Measurements from ENCODE around the gene HTR1D. TPM values are rescaled to one million over a fixed set of nuclear protein-coding genes. Genes with fewer than 3 reads are reported as not detected.

HTR1D gene
- total RNA-seq, 4 donors from 2014 or later, result not detected

DNA sequence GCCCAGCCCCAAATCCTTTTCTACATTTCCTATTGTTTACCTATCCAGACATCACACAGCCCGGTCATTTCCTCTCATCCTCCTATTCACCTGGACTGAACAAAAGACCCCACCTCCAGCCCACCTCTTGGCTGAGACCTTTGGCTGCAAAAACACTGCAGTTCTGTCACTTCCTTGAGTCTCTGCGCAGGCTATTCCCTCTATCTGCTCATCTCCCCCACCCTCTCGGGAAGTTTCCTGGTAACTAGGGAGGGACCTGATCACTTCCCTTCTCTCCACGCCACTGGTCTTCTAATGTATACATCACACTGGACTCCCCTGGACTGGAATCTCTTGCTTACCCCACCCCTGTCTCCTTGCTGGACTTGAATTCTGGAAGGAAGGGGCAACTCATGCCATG is 5.3 kb downstream of the HTR1D start:
- TF ChIP-seq, protein P1, sequence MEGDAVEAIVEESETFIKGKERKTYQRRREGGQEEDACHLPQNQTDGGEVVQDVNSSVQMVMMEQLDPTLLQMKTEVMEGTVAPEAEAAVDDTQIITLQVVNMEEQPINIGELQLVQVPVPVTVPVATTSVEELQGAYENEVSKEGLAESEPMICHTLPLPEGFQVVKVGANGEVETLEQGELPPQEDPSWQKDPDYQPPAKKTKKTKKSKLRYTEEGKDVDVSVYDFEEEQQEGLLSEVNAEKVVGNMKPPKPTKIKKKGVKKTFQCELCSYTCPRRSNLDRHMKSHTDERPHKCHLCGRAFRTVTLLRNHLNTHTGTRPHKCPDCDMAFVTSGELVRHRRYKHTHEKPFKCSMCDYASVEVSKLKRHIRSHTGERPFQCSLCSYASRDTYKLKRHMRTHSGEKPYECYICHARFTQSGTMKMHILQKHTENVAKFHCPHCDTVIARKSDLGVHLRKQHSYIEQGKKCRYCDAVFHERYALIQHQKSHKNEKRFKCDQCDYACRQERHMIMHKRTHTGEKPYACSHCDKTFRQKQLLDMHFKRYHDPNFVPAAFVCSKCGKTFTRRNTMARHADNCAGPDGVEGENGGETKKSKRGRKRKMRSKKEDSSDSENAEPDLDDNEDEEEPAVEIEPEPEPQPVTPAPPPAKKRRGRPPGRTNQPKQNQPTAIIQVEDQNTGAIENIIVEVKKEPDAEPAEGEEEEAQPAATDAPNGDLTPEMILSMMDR (IDR thresholded peaks at IDR 0.05; ENCODE audit: low read depth), result no peak

DNA sequence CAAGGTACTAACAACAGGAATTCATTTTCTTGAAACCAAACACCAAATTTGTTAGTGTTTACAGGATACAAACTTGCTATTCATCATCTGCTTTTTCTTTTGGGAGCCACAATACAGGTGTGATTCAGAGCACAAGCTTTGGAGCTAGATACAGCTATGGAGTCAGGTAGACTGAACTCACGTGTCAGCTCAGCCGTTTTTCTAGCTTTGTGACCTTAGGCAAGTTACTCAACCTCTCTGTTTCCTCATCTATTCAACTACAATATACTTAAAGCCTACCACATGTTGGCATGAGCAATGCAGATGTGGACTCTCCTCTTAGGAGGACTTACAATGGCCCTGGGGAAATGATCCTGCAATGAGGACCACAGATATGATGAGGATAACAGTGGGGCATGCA is 6.3 kb downstream of the HTR1D start:
- TF ChIP-seq, protein P1 (IDR thresholded peaks at IDR 0.05; ENCODE audit: low read depth), result no peak

GRCh38 chr1:23210351-23210785 is 6.9 kb downstream of the HTR1D start:
- TF ChIP-seq, protein P1 (IDR thresholded peaks at IDR 0.05; ENCODE audit: low read depth), result no peak

GRCh38 chr1:23209770-23210169 is 7.5 kb downstream of the HTR1D start:
- TF ChIP-seq, protein P1 (IDR thresholded peaks at IDR 0.05; ENCODE audit: low read depth), result no peak

GRCh38 chr1:23208527-23208926 is 8.8 kb downstream of the HTR1D start:
- TF ChIP-seq, protein P1 (IDR thresholded peaks at IDR 0.05; ENCODE audit: low read depth), result no peak

DNA sequence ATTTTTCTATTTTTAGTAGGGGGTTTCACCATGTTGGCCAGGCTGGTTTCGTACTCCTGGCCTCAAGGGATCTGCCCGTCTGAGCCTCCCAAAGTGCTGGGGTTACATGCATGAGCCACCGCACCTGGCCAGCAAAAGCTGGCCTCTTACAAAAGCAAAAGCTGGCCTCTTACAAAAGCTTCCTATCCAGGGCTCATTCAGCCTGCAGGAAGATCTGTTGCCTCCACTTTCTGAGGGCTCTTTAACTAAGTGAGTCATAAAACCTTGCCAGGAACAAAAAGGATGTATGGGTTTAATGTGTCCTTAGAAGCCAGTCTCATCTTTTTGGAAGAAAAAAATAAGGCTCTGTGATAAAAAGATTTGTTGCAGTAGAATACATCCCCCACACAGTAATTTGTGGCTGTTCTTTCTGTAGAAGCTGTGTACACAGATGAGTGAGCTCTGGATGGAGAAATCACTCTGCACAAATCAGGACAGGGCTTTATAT is 15.0 kb downstream of the HTR1D start:
- TF ChIP-seq, protein P1 (IDR thresholded peaks at IDR 0.05; ENCODE audit: low read depth), result no peak

DNA sequence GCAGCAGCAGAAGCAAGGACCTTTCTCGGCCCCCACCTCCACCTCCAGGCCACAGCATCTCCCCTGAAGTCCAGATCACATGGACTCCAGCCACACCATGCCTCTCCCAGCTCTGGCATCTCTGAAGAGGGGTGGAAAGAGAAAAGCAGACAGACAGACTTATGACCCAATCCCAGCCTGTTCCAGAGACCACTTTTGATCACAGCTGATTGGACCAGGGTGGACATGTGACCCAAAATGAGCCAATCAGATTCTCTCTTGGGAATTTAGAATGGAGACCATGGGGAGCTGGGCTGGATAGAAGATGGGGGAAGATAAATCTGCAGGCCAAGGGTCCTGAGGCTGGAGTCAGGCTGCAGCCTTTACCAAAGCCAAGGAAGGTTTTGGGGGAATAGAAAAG is 16.4 kb downstream of the HTR1D start:
- TF ChIP-seq, protein P1 (IDR thresholded peaks at IDR 0.05; ENCODE audit: low read depth), result no peak
